Measurements from ENCODE around the gene ZNF292. TPM values are rescaled to one million over a fixed set of nuclear protein-coding genes. Genes with fewer than 3 reads are reported as not detected.
"Not testable (repeated sequence)": the region's sequence is repeated elsewhere in the genome, so short reads cannot be mapped to it uniquely, and the experiment has no call there.

Gene ZNF292
- total and polyA plus RNA-seq, 2 donors (not counting 3 experiments of a cell fraction or from before 2014, with no cell fraction given): 3.5 to 24.9 TPM

GRCh38 chr6:87157596-87157995, 2.2 kb downstream of the ZNF292 start:
- H3K36me3 ChIP-seq (ENCODE audit: control insufficient read depth in 2 of 2, extremely low read depth in 1 of 2, insufficient read depth in 2 of 2, low read length in 2 of 2); H3K9ac ChIP-seq (replicated peaks; ENCODE audit: extremely low read depth, insufficient read depth, low read length); dilution Hi-C loops (cut with MboI; ENCODE audit: extremely low pct_ligation_motif_present, low sequenced_read_pairs); CTCF ChIA-PET; DNase-seq (ENCODE audit: low read depth, low spot score); FAIRE-seq; H2AFZ ChIP-seq (ENCODE audit: low read depth, low read length); POLR2A ChIA-PET; H3K9me1 ChIP-seq (replicated peaks; ENCODE audit: control insufficient read depth, extremely low read depth, insufficient read depth, low read length); H3K9me3 ChIP-seq (replicated peaks; ENCODE audit: control insufficient read depth, insufficient read depth, low read length); H3K4me3 ChIP-seq (replicated peaks in 1 of 3; ENCODE audit: insufficient read depth in 1 of 3, low read depth in 1 of 3, low read length in 3 of 3); BruUV-seq (replicated peaks); H3K27me3 ChIP-seq (ENCODE audit: control insufficient read depth in 2 of 2, insufficient read depth in 2 of 2, low read length in 2 of 2); H3K27ac ChIP-seq (ENCODE audit: insufficient read depth, low read depth, low read length): not testable (repeated sequence)
- H3K4me2 ChIP-seq (ENCODE audit: insufficient read depth, low read length): peak overlapping the region; percentile 98
- intact Hi-C loops (cut with micrococcal nuclease): loop anchor here (5.0 to 10.0 kb wide), 3 partner anchors 165 to 1927 kb away; partner anchors contain the start of genes PNRC1, RARS2 and SMIM8
- H3K79me2 ChIP-seq (ENCODE audit: control insufficient read depth, insufficient read depth, low read length): peaks cover 76% of the 10 kb centered on the region
- H4K20me1 ChIP-seq (replicated peaks; ENCODE audit: control insufficient read depth, extremely low read depth, insufficient read depth, low read length): peaks cover 10% of the 10 kb centered on the region
- H3K4me1 ChIP-seq (ENCODE audit: control insufficient read depth, extremely low read depth, insufficient read depth, low read length): peaks cover 23% of the 10 kb centered on the region

- H4K20me1 ChIP-seq (replicated peaks; ENCODE audit: control insufficient read depth, extremely low read depth, insufficient read depth, low read length): peaks cover 20% of the 10 kb centered on the region
- no peak overlapping the region for H2AFZ ChIP-seq (ENCODE audit: low read depth, low read length)
- FAIRE-seq (no peak), DNase-seq (ENCODE audit: low read depth, low spot score) (no peak)
- no peak overlapping the region for H3K4me3 ChIP-seq (replicated peaks in 1 of 3; ENCODE audit: insufficient read depth in 1 of 3, low read depth in 1 of 3, low read length in 3 of 3)
- intact Hi-C loops (cut with micrococcal nuclease) (no loop called here), dilution Hi-C loops (cut with MboI; ENCODE audit: extremely low pct_ligation_motif_present, low sequenced_read_pairs) (no loop called here)
- H3K4me2 ChIP-seq (ENCODE audit: insufficient read depth, low read length): no peak overlapping the region
- no peaks in the 10 kb centered on the region for H3K27me3 ChIP-seq (ENCODE audit: control insufficient read depth in 2 of 2, insufficient read depth in 2 of 2, low read length in 2 of 2)
- H3K27ac ChIP-seq (ENCODE audit: insufficient read depth, low read depth, low read length): no peak overlapping the region
- no peak overlapping the region for H3K9ac ChIP-seq (replicated peaks; ENCODE audit: extremely low read depth, insufficient read depth, low read length)
- TF ChIP-seq FOS (IDR thresholded peaks at IDR 0.05; ENCODE audit: borderline replicate concordance, insufficient read depth, low read length): no peak
- no peaks in the 10 kb centered on the region for H3K9me1 ChIP-seq (replicated peaks; ENCODE audit: control insufficient read depth, extremely low read depth, insufficient read depth, low read length)
- H3K9me3 ChIP-seq (replicated peaks; ENCODE audit: control insufficient read depth, insufficient read depth, low read length): no peaks in the 10 kb centered on the region
- H3K4me1 ChIP-seq (ENCODE audit: control insufficient read depth, extremely low read depth, insufficient read depth, low read length): peaks cover 8% of the 10 kb centered on the region
- POLR2A ChIA-PET: no interaction called here
- H3K36me3 ChIP-seq (ENCODE audit: control insufficient read depth in 2 of 2, extremely low read depth in 1 of 2, insufficient read depth in 2 of 2, low read length in 2 of 2): no peaks in the 10 kb centered on the region
- H3K79me2 ChIP-seq (ENCODE audit: control insufficient read depth, insufficient read depth, low read length): peaks cover 99% of the 10 kb centered on the region
- BruUV-seq (replicated peaks): no TSS peak
- CTCF ChIA-PET: interaction anchor here (0.8 kb wide), 1 partner anchor 16 kb away, joined by 3 read pairs; no protein-coding TSS in a partner anchor
Measured at GRCh38 chr6:87161299-87161698, 5.9 kb downstream of the ZNF292 start.
